H54 (cell line): Measurements from ENCODE around the gene ABHD11.
"Not testable (repeated sequence)": the region's sequence is repeated elsewhere in the genome, so short reads cannot be mapped to it uniquely, and the experiment has no call there.

ENCODE experiments used
- DNase-seq: peaks from one replicate; pipeline ENCODE4 v3.0.0; 2011; ENCODE audit warnings: low spot score, mixed read lengths; ENCODE audit not compliant: insufficient read length
- FAIRE-seq: peaks from 3 replicates; lab custom pipeline; 2011; peaks lifted over from hg19 to GRCh38; lab: Jason Lieb, UNC
- POLR2A ChIP-seq: IDR thresholded peaks from 2 replicates; pipeline ENCODE4 v1.6.1; 2011; ENCODE audit warnings: low read depth, mild to moderate bottlenecking, low read length

The ABHD11 gene

GRCh38 chr7:73737491-73738219 lies 947 bp downstream of the ABHD11 start:
- TF ChIP-seq POLR2A, result no peak
- FAIRE-seq, result no peak

GRCh38 chr7:73736885-73737284 lies 1.7 kb downstream of the ABHD11 start:
- no peak for TF ChIP-seq POLR2A
- DNase-seq (no peak), FAIRE-seq (no peak)

More at GRCh38 chr7:73737491-73738219, 947 bp downstream of the ABHD11 start:
- DNase-seq, result no peak

GRCh38 chr7:73735528-73735905 lies 3.1 kb downstream of the ABHD11 start:
- no peak for DNase-seq
- no peak for TF ChIP-seq POLR2A
- no peak for FAIRE-seq

- peak; percentile 35; the same call in 1 of the 2 replicates for TF ChIP-seq POLR2A
- peak; percentile 62 for FAIRE-seq
- peak; percentile 92 for DNase-seq
Measured at GRCh38 chr7:73734619-73735527, 3.7 kb downstream of the ABHD11 start.

- no peak for TF ChIP-seq POLR2A
- DNase-seq (no peak), FAIRE-seq (no peak)
Measured at GRCh38 chr7:73732397-73732796, 6.2 kb downstream of the ABHD11 start.

- FAIRE-seq (no peak), DNase-seq (no peak)
- no peak for TF ChIP-seq POLR2A
Measured at GRCh38 chr7:73730485-73730884, 8.1 kb downstream of the ABHD11 start.

GRCh38 chr7:73728551-73728950 lies 10.1 kb downstream of the ABHD11 start:
- no peak for TF ChIP-seq POLR2A
- no peak for DNase-seq
- FAIRE-seq, result no peak

- DNase-seq (no peak), FAIRE-seq (no peak)
- no peak for TF ChIP-seq POLR2A
Measured at GRCh38 chr7:73727952-73728351, 10.7 kb downstream of the ABHD11 start.

- no peak for FAIRE-seq
- no peak for DNase-seq
- TF ChIP-seq POLR2A, result no peak
Measured at GRCh38 chr7:73726083-73726466, 12.5 kb downstream of the ABHD11 start.

GRCh38 chr7:73723813-73724212 lies 14.8 kb downstream of the ABHD11 start:
- TF ChIP-seq POLR2A, result no peak
- DNase-seq (no peak), FAIRE-seq (no peak)

- FAIRE-seq, result no peak
- no peak for DNase-seq
- no peak for TF ChIP-seq POLR2A
Measured at GRCh38 chr7:73722785-73723184, 15.8 kb downstream of the ABHD11 start.

GRCh38 chr7:73722182-73722581 lies 16.4 kb downstream of the ABHD11 start:
- not testable (repeated sequence) for DNase-seq, FAIRE-seq

GRCh38 chr7:73721377-73721817 lies 17.2 kb downstream of the ABHD11 start:
- TF ChIP-seq POLR2A, result no peak
- DNase-seq, result no peak
- FAIRE-seq, result no peak

GRCh38 chr7:73720443-73720842 lies 18.2 kb downstream of the ABHD11 start:
- not testable (repeated sequence) for DNase-seq, FAIRE-seq

GRCh38 chr7:73719806-73720169 lies 18.8 kb downstream of the ABHD11 start:
- FAIRE-seq, result no peak
- no peak for TF ChIP-seq POLR2A
- no peak for DNase-seq
